HG03558 (cell line): ENCODE measurements around the gene SMIM44.
"Not testable (repeated sequence)": the region's sequence is repeated elsewhere in the genome, so short reads cannot be mapped to it uniquely, and the experiment has no call there.

Source experiments
- ATAC-seq: cut with Tn5 transposase; IDR thresholded peaks from one replicate; pipeline ENCODE4 v1.9.1; 2021; ENCODE audit warnings: moderate number of reproducible peaks; ENCODE audit not compliant: unreplicated experiment; ENCODE audit errors: extremely low read depth

Gene SMIM44

GRCh38 chr19:3483226-3483628 is at the start of gene SMIM44:
Gene SMIM44, minus strand, starts transcription at chr19:3483441. Its CDS starts 38 bp downstream, at chr19:3483403.
- no peak for ATAC-seq

DNA sequence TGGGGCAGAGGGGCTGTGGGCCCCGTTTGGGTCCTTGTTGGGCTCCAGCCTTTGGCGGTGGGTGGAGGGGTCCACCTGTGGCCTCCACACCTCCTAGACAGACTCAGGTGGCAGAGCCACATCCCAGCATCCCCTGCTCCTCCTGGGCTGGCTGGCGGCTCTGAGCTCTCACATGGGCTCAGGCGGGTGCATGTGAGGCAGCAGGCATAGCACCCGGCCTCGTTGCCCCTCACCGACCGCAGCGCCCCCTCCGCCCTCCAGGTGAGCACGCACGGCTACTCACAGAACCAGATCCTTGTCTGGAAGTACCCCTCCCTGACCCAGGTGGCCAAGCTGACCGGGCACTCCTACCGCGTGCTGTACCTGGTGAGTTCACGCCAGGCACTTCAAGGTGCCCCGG is 49.8 kb upstream of the SMIM44 start:
- ATAC-seq: no peak

- no peak for ATAC-seq
These were observed 49.0 kb upstream of the SMIM44 start for GRCh38 chr19:3532154-3532786.

GRCh38 chr19:3531716-3532115 is 48.5 kb upstream of the SMIM44 start:
- ATAC-seq: no peak

- no peak for ATAC-seq
These were observed 47.1 kb upstream of the SMIM44 start for GRCh38 chr19:3530389-3530788.

DNA sequence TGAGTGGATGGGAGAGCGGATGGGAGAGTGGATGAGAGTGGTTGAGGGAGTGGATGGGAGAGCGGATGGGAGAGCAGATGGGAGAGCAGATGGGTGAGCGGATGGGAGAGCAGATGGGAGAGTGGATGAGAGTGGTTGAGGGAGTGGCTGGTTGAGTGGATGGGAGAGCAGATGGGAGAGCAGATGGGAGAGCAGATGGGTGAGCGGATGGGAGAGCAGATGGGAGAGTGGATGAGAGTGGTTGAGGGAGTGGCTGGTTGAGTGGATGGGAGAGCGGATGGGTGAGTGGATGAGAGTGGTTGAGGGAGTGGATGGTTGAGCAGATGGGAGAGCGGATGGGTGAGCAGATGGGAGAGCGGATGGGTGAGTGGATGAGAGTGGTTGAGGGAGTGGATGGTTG is 46.1 kb upstream of the SMIM44 start:
- ATAC-seq: not testable (repeated sequence)

GRCh38 chr19:3528539-3529211 is 45.4 kb upstream of the SMIM44 start:
- ATAC-seq: no peak

GRCh38 chr19:3528080-3528479 is 44.8 kb upstream of the SMIM44 start:
- ATAC-seq: no peak

DNA sequence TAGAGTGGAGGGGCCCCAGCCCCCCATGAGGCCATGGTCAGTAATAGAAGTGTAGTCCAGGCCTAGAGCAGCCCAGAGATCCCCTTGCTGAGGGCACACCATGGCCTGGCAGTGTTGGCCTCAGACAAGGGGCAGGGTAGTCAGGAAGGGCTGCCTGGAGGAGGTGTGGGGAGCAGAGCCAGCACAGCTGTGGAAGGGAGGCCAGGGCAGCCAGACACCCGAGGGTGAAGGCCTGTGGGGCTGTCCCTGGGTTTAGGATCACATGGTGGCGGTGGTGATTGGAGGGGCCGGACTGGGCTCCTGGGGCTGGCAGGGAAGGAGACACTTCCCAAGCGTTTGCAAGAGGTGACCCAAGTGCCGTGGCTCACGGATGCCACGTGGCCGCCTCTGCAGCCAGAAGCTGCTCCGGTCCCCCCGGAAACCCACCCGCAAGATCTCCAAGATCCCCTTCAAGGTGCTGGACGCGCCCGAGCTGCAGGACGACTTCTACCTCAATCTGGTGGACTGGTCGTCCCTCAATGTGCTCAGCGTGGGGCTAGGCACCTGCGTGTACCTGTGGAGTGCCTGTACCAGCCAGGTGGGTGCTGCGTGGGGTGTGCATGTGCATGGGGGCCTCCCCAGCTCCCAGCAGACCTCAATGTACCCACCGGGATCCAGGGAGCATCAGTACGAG is 44.1 kb upstream of the SMIM44 start:
- no peak for ATAC-seq

DNA sequence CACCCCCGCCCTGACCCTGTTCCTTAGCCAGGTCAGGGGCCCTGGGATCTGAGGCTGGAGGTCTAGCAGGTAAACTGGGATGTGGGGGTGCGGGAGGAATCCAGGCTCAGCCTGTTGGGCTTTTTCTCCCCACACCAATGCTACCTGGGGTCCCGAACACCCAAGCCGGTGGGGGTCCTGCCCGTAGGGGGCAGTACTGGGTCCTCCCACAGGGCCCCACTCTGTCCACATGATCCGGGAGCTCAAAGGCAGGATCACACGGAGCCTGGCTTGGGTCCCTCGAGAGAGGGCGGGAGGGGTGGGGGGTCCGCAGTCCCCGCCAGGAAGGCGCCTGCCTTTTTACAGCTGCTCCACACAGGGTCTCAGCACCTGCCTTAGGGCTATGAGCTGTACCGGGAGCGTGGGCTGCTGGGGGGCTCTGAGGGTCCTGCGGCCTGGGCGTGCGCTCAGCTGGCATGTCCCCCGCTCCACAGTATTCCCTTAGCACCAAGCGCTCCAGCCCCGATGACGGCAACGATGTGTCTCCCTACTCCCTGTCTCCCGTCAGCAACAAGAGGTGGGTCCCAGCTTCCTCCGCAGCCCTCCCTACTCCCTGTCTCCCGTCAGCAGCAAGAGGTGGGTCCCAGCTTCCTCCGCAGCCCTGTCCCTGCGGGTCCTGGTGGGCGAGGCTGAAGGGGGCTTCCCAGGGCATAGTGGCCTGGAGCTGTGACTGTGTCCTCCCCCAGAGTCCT is 43.4 kb upstream of the SMIM44 start:
- no peak for ATAC-seq

GRCh38 chr19:3524904-3525451 is 41.7 kb upstream of the SMIM44 start:
- no peak for ATAC-seq

DNA sequence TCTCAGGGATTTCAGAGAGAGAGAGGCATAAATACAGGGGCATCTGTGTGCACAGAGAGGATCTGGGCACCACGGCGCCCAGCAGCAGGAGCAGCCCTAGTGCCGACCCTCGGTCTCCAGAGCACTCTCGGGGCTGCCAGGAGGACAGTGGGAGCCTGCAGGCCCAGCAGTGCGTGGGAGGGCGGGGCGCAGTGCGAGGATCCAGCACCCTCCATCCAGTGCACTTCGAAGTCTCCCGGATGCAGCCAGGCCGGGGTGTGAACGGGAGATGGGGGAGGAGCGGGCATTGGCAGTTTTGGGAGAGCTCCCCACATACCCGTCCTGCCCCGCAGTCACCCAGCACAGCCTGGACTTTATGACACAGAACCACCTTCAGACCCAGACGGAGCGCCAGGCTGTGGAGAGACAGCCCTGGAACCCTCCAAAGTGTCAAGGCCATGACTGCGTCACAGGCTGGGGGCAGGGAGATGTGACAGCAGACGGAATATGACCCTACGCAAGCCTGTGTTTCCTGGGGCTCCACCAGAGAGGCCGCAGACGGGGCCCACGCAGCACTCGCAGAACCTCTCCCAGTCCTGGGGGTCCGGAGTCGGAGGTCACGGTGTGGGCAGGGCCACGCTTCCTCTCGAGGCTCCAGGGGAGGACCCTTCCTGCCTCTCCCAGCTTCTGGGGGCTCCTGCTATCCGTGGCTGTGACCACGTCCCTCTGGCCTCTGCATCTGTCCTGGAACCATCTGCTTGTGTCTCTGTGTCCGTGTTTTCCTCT is 41.0 kb upstream of the SMIM44 start:
- no peak for ATAC-seq

DNA sequence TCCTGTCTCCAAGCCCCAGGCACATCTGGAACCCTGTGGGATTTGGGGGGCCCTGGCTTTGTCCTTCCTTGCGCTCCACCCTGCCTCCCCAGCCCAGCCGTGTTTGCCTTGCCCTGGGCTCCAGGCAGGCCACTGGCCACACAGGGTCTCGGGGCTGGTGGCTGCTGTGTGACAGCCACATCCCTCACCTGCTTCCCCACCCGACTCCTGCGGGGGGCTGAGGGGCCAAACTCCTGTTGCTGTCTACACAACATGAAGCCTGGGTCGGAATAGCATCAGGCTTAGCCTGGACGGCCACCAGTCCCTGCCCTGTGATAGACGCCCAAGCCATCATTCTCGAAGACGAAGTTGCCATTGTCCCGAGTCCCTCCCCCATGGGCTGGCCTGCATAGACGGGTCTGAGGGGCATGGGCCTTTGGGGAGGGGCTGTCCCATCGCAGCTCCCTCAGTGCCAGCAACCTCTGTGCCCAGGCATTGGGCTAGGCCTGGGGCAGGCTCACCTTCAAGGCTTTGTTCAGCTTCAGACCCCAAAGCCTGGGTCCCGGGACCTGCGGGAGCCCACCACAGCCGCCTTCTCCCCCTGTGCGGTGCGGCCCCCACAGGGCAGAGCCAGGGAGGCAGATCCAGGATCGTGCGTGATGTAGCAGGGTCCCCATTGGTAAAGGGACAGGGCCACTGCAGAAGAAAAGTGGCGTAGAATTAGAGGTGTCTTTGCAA is 40.3 kb upstream of the SMIM44 start:
- no peak for ATAC-seq

- no peak for ATAC-seq
These were observed 39.5 kb upstream of the SMIM44 start for GRCh38 chr19:3522421-3523360.

DNA sequence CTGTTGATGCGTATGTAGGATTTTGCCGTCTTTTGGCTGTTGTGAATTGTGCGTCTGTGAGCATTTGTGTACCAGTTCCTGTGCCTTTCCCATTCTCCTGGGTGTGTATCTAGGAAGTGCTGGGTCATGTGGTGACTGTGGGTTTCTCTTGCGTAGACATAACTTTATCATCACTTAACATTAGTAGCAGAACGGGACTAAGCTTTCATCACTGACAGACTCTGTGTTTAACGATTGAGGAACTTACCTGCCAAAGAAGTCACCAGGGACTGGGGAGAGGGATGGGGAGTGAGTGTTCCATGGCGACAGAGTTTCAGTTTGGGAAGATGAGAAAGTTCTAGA is 37.8 kb upstream of the SMIM44 start:
- ATAC-seq: no peak

DNA sequence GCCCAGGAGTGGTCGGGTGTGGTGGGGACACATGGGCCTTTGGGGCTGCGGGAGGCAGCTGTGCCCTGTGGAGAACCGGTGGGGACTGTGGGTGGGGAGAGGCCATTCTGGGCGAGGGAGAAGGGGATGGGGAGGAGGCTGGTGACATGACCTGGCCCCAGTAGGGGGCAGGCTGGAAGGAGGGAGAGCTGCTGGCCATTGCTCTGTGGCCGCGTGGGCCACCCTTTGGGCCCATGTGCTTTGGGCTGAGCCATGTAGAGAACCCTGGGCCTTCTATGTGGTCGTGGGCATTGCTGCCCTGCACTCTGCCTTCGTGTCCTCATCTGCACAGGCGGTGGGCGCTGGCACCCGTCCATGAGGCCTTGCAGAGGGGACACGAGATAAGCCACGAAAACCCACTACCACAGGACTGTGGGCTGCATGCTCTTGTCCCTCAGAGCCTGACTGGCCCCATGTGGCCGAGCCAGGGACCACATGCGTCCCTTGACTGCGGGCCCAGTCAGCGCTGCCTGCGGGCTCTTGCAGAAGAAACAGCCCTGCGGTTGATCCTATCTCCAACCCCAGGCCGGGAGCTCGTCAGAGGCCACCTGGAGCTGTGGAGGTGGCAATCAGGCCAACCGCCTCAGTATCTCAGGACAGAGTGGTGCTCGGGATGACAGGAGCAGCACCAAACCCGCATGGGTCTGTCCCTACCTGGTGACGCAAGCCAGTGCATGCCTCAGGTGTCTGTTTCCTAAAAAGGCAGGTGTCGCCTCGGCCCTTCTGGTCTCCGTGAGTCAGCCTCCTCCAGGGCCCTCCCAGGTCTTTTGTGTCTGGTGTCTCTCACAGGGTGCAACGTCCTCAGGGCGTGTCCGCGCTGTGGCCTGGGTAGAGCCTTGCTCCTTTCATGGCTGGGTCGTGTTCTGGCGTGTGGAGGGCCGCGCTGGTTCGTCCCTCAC is 37.2 kb upstream of the SMIM44 start:
- ATAC-seq: no peak

GRCh38 chr19:3519126-3519525 is 35.9 kb upstream of the SMIM44 start:
- ATAC-seq: no peak
